Esophagus squamous epithelium (tissue), 5 donors: ENCODE data around the gene SYNE2. TPM values are rescaled to one million over a fixed set of nuclear protein-coding genes. Genes with fewer than 3 reads are reported as not detected.

Source experiments
- DNase-seq: peaks from one replicate; lab custom pipeline; 2025; lab: John Stamatoyannopoulos, UW
- H3K27ac ChIP-seq, 4 donors: fragments of 200-600 bp; sonication (generic); one replicate each; pipeline ENCODE4 v1.5.1; 2016 to 2019; ENCODE audit warnings: mild to moderate bottlenecking in 1 of 4
- H3K27me3 ChIP-seq, 4 donors: fragments of 200-600 bp; sonication (generic); 1 replicate in 3 of 4; 2 replicates in 1 of 4; pipeline versions ENCODE4 v1.5.1 to v1.6.0; 2017 to 2021; ENCODE audit warnings: antibody characterized with exemption in 1 of 4
- H3K36me3 ChIP-seq, 3 donors: fragments of 200-600 bp; sonication (generic); one replicate each; pipeline ENCODE4 v1.5.1; 2016 to 2019
- H3K4me1 ChIP-seq, 3 donors: fragments of 200-600 bp; sonication (generic); one replicate each; pipeline ENCODE4 v1.5.1; 2017 to 2019
- H3K4me3 ChIP-seq, 4 donors: fragments of 200-600 bp; sonication (generic); 1 replicate in 3 of 4; 2 replicates in 1 of 4; pipeline ENCODE4 v1.5.1; 2016 to 2019; ENCODE audit warnings: mild to moderate bottlenecking in 2 of 4, moderate library complexity in 1 of 4
- H3K9me3 ChIP-seq, 3 donors: fragments of 200-600 bp; sonication (generic); one replicate each; pipeline ENCODE4 v1.5.1; 2016 to 2019
- POLR2A ChIP-seq, 4 donors: fragments of 450-650 bp; IDR thresholded peaks; one replicate each; pipeline ENCODE4 v1.6.1; 2017; ENCODE audit warnings: antibody characterized with exemption in 4 of 4, mild to moderate bottlenecking in 4 of 4, moderate library complexity in 3 of 4
- WGBS, 2 donors: methylation state at CpG; one replicate each; pipeline ENCODE4 v1.1.5; 2018; 5-methylcytosine and 5-hydroxymethylcytosine counted together
- intact Hi-C: fragments of 100-400 bp; cut with DNase I; formaldehyde crosslinking; loops from one replicate; pipeline ENCODE4 v1.15.0; 2022
- total RNA-seq, 4 donors: library from RNA; depleted of rRNA; stranded (reverse); fragments of >200 nt; gene quantifications; one replicate each; pipeline ENCODE4 v1.1.0, GENCODE V29; 2016
- TF ChIP-seq, protein P1 (sequence below), 6 experiments: fragments of 450-650 bp in 4 of 6; fragments of 200-600 bp in 2 of 6; sonication (generic) in 2 of 6; IDR thresholded peaks; one replicate each; pipeline ENCODE4 v1.5.1; 2016 to 2019; ENCODE audit warnings: antibody characterized with exemption in 6 of 6, mild to moderate bottlenecking in 4 of 6, moderate library complexity in 4 of 6
- donor health status: DM: yes; HTN: yes; CAD: no.

The SYNE2 gene
- total RNA-seq, 4 donors from 2014 or later: 128 to 197 (median 145) TPM

DNA sequence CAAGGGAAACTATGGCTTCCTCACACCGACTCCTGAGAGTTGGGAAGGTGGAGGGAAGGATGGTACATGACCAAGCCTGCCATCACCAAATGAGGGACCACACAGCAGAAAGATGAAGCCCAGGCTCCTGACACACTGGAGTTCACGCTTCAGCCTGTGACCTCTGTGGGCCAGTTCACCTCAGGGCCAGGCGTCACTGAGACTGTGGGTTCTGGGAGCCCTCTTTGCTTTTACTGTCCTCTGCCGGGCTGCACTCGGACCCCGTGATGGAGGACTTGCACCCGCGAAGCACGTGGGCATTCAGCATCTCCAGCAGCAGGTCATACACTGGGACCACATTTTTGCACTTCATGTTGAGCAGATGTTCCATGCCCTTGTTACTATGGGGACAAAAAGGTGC is 380.1 kb downstream of the SYNE2 start:
- no peak for DNase-seq
- no peaks in the 10 kb centered on the region for H3K27me3 ChIP-seq
- H3K27ac ChIP-seq: no peak overlapping the region
- intact Hi-C loops: no loop called here
- peaks cover 0 to 5% (median 0%) of the 10 kb centered on the region in 3 donors for H3K4me1 ChIP-seq
- WGBS, 2 donors: 95 to 98% methylated on average over 6 to 8 of the region's 9 CpGs
- H3K9me3 ChIP-seq: no peaks in the 10 kb centered on the region
- peaks cover 0 to 53% (median 7%) of the 10 kb centered on the region in 3 donors for H3K36me3 ChIP-seq
- no peak overlapping the region for H3K4me3 ChIP-seq
- TF ChIP-seq POLR2A (IDR thresholded peaks at IDR 0.05): no peak
- TF ChIP-seq, protein P1, sequence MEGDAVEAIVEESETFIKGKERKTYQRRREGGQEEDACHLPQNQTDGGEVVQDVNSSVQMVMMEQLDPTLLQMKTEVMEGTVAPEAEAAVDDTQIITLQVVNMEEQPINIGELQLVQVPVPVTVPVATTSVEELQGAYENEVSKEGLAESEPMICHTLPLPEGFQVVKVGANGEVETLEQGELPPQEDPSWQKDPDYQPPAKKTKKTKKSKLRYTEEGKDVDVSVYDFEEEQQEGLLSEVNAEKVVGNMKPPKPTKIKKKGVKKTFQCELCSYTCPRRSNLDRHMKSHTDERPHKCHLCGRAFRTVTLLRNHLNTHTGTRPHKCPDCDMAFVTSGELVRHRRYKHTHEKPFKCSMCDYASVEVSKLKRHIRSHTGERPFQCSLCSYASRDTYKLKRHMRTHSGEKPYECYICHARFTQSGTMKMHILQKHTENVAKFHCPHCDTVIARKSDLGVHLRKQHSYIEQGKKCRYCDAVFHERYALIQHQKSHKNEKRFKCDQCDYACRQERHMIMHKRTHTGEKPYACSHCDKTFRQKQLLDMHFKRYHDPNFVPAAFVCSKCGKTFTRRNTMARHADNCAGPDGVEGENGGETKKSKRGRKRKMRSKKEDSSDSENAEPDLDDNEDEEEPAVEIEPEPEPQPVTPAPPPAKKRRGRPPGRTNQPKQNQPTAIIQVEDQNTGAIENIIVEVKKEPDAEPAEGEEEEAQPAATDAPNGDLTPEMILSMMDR (IDR thresholded peaks at IDR 0.05): no peak

- Histone ChIP-seq H3K4me1 (peaks cover 0 to 5% (median 0%) of the 10 kb centered on the region in 3 donors), H3K4me3 (no peak overlapping the region), H3K9me3 (no peaks in the 10 kb centered on the region), H3K27ac (peak overlapping the region in 1 of 4 donors; percentile 14), H3K27me3 (no peaks in the 10 kb centered on the region), H3K36me3 (peaks cover 0 to 46% (median 7%) of the 10 kb centered on the region in 3 donors)
- intact Hi-C loops: no loop called here
- DNase-seq: no peak
- 90 to 93% methylated on average over 4 of the region's 4 CpGs for WGBS, 2 donors
- TF ChIP-seq, protein P1 (IDR thresholded peaks at IDR 0.05): no peak
- no peak for TF ChIP-seq POLR2A (IDR thresholded peaks at IDR 0.05)
Measured at GRCh38 chr14:64233531-64234190, 380.9 kb downstream of the SYNE2 start.

GRCh38 chr14:64234877-64235651 is 382.3 kb downstream of the SYNE2 start:
- H3K4me1 ChIP-seq: peaks cover 0 to 5% (median 0%) of the 10 kb centered on the region in 3 donors
- intact Hi-C loops: no loop called here
- WGBS, 2 donors: 61 to 68% methylated on average over 17 to 18 of the region's 24 CpGs
- no peaks in the 10 kb centered on the region for H3K9me3 ChIP-seq
- peak overlapping the region in 1 of 4 donors; percentile 52 for H3K27ac ChIP-seq
- no peaks in the 10 kb centered on the region for H3K27me3 ChIP-seq
- peaks cover 0 to 32% (median 7%) of the 10 kb centered on the region in 3 donors for H3K36me3 ChIP-seq
- TF ChIP-seq, protein P1 (IDR thresholded peaks at IDR 0.05): no peak
- TF ChIP-seq POLR2A (IDR thresholded peaks at IDR 0.05): no peak
- DNase-seq: no peak
- H3K4me3 ChIP-seq: no peak overlapping the region

DNA sequence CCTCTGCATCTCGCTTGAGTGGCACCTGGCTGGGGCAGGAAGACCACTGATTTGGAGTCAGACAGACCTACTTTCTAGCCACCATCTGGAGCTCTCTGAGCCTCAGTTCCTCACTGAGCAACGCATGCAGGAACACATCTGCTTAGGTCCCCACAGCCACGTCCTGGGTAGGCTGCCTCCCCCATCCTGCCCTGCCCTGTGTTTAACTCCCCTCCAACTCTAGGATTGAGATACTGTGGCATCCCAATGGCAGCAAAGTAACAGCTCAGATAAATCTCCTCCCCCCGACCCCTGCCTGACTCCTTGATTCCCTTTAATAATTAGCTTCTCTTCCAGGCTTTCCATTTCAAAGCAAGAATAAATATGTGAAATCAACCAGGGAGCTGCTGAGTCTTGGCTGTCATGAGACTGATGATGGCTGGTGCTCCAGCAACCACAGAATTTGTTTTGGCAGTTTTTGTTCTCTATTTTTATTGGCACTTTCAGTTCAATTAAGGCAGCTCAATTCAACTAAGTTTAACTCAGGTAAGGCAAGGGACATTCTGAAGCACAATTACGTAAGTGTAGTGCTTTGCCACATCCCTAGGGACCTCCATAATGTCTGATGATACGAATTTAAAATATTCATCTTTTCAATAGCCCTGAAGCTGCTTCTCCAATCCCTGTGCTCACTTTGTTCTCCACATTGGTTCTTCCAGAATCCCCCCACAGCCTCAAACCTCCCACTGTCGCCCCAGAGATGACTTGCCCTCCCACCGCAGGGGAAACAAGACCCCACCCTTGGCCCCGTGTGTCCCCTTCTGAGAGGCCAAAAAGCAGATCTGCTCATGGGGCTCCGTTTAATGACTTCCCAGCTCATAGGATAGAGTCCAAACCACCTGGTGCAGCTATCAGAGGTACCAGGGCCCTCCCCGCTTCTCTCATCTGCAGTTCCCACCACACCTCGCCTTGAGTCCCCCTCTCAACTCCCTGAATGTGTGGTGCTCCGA is 383.1 kb downstream of the SYNE2 start:
- H3K4me3 ChIP-seq: no peak overlapping the region
- 68 to 72% methylated on average over 12 of the region's 13 CpGs for WGBS, 2 donors
- no peak for TF ChIP-seq POLR2A (IDR thresholded peaks at IDR 0.05)
- TF ChIP-seq, protein P1 (IDR thresholded peaks at IDR 0.05): no peak
- H3K27ac ChIP-seq: peak overlapping the region in 1 of 4 donors; percentile 56
- H3K36me3 ChIP-seq: peaks cover 0 to 23% (median 7%) of the 10 kb centered on the region in 3 donors
- no peak for DNase-seq
- no peaks in the 10 kb centered on the region for H3K9me3 ChIP-seq
- H3K27me3 ChIP-seq: no peaks in the 10 kb centered on the region
- intact Hi-C loops: no loop called here
- peaks cover 0 to 5% (median 0%) of the 10 kb centered on the region in 3 donors for H3K4me1 ChIP-seq
